ENCODE measurements around the gene PDILT. TPM values are rescaled to one million over a fixed set of nuclear protein-coding genes. Genes with fewer than 3 reads are reported as not detected.

The PDILT gene
- total RNA-seq, 1 donor from 2014 or later, result not detected

- H3K4me1 Mint-ChIP-seq (ENCODE audit: unreplicated experiment), result no peaks in the 10 kb centered on the region
- TF ChIP-seq CTCF (conservative IDR thresholded peaks at IDR 0.05), result no peak
- no peaks in the 10 kb centered on the region for H3K9me3 Mint-ChIP-seq
- H3K36me3 Mint-ChIP-seq, result no peaks in the 10 kb centered on the region
- H3K4me3 Mint-ChIP-seq, result no peak overlapping the region
- no peak for DNase-seq (ENCODE audit: extremely low spot score, unreplicated experiment)
- no peak overlapping the region for H3K27ac Mint-ChIP-seq
- H3K27me3 Mint-ChIP-seq, result no peaks in the 10 kb centered on the region
These were observed 3.5 kb downstream of the PDILT start for GRCh38 chr16:20401066-20401465.

- Mint-ChIP-seq H3K27me3 (no peaks in the 10 kb centered on the region), H3K36me3 (no peaks in the 10 kb centered on the region), H3K27ac (no peak overlapping the region), H3K4me1 (ENCODE audit: unreplicated experiment) (no peaks in the 10 kb centered on the region), H3K4me3 (no peak overlapping the region), H3K9me3 (no peaks in the 10 kb centered on the region)
- no peak for DNase-seq (ENCODE audit: extremely low spot score, unreplicated experiment)
- no peak for TF ChIP-seq CTCF (conservative IDR thresholded peaks at IDR 0.05)
These were observed 5.4 kb downstream of the PDILT start for GRCh38 chr16:20399185-20399584.

GRCh38 chr16:20398603-20399002 lies 5.9 kb downstream of the PDILT start:
- no peak for TF ChIP-seq CTCF (conservative IDR thresholded peaks at IDR 0.05)
- DNase-seq (ENCODE audit: extremely low spot score, unreplicated experiment), result no peak
- Mint-ChIP-seq H3K9me3 (no peaks in the 10 kb centered on the region), H3K27me3 (no peaks in the 10 kb centered on the region), H3K4me3 (no peak overlapping the region), H3K4me1 (ENCODE audit: unreplicated experiment) (peaks cover 4% of the 10 kb centered on the region), H3K36me3 (no peaks in the 10 kb centered on the region), H3K27ac (no peak overlapping the region)

- TF ChIP-seq CTCF (conservative IDR thresholded peaks at IDR 0.05), result no peak
- H3K36me3 Mint-ChIP-seq, result no peaks in the 10 kb centered on the region
- peaks cover 4% of the 10 kb centered on the region for H3K4me1 Mint-ChIP-seq (ENCODE audit: unreplicated experiment)
- DNase-seq (ENCODE audit: extremely low spot score, unreplicated experiment), result no peak
- no peaks in the 10 kb centered on the region for H3K9me3 Mint-ChIP-seq
- no peaks in the 10 kb centered on the region for H3K27me3 Mint-ChIP-seq
- no peak overlapping the region for H3K4me3 Mint-ChIP-seq
- H3K27ac Mint-ChIP-seq, result no peak overlapping the region
These were observed 7.0 kb downstream of the PDILT start for GRCh38 chr16:20397468-20398074.

GRCh38 chr16:20396846-20397467 lies 7.6 kb downstream of the PDILT start:
- DNase-seq (ENCODE audit: extremely low spot score, unreplicated experiment), result no peak
- H3K9me3 Mint-ChIP-seq, result no peaks in the 10 kb centered on the region
- H3K27me3 Mint-ChIP-seq, result no peaks in the 10 kb centered on the region
- no peak overlapping the region for H3K27ac Mint-ChIP-seq
- no peak overlapping the region for H3K4me3 Mint-ChIP-seq
- H3K36me3 Mint-ChIP-seq, result no peaks in the 10 kb centered on the region
- H3K4me1 Mint-ChIP-seq (ENCODE audit: unreplicated experiment), result peaks cover 4% of the 10 kb centered on the region
- no peak for TF ChIP-seq CTCF (conservative IDR thresholded peaks at IDR 0.05)

Measured in type B pancreatic cell (in vitro differentiated cells).